Heart right ventricle (tissue), 16 donors: Measurements from ENCODE around the gene SHC4. TPM values are rescaled to one million over a fixed set of nuclear protein-coding genes. Genes with fewer than 3 reads are reported as not detected.

Experiments
- ATAC-seq, 8 donors: fragments of 200-7000 bp; cut with Tn5 transposase; one replicate each; pipeline ENCODE4 v1.9.1; 2020; ENCODE audit warnings: mild to moderate bottlenecking in 8 of 8, moderate library complexity in 8 of 8, moderate number of reproducible peaks in 1 of 8
- DNase-seq, 2 donors: peaks; one replicate each; pipeline ENCODE4 v3.0.0-alpha.2; 2020
- H3K27ac ChIP-seq, 10 donors: fragments of 200-600 bp; sonication (generic) in 2 of 10; one replicate each; pipeline versions ENCODE4 v1.5.0 to v1.8.0; 2020 to 2022; ENCODE audit warnings: mild to moderate bottlenecking in 3 of 10
- H3K27me3 ChIP-seq, 7 donors: fragments of 200-600 bp; one replicate each; pipeline ENCODE4 v1.8.0; 2021 to 2022; ENCODE audit warnings: mild to moderate bottlenecking in 2 of 7
- H3K36me3 ChIP-seq, 9 donors: fragments of 200-600 bp; sonication (generic) in 1 of 9; one replicate each; pipeline versions ENCODE4 v1.5.0 to v1.8.0; 2020 to 2022; ENCODE audit warnings: mild to moderate bottlenecking in 2 of 9
- H3K4me1 ChIP-seq, 9 donors: fragments of 200-600 bp; sonication (generic) in 1 of 9; one replicate each; pipeline versions ENCODE4 v1.5.0 to v1.8.0; 2020 to 2022; ENCODE audit warnings: mild to moderate bottlenecking in 4 of 9
- H3K4me3 ChIP-seq, 10 donors: fragments of 200-600 bp; sonication (generic) in 2 of 10; one replicate each; pipeline versions ENCODE4 v1.5.0 to v1.8.0; 2020 to 2022; ENCODE audit warnings: mild to moderate bottlenecking in 7 of 10, moderate library complexity in 2 of 10
- H3K9me3 ChIP-seq, 11 donors: fragments of 200-600 bp in 10 of 11; sonication (generic) in 2 of 11; one replicate each; pipeline versions ENCODE4 v1.5.0 to v1.8.0; 2013 to 2022; ENCODE audit warnings: mild to moderate bottlenecking in 2 of 11, control low read depth in 1 of 11, moderate library complexity in 1 of 11
- CTCF ChIP-seq, 9 donors: fragments of 200-600 bp; sonication (generic) in 2 of 9; IDR thresholded peaks; one replicate each; pipeline versions ENCODE4 v1.5.0 to v1.8.0; 2021 to 2022; ENCODE audit warnings: antibody characterized with exemption in 9 of 9, mild to moderate bottlenecking in 5 of 9, moderate library complexity in 1 of 9
- WGBS, 2 donors: extraction: QIAGEN DNeasy Blood & Tissue Kit; methylation state at CpG; one replicate each; pipeline ENCODE4 v1.1.7; 2013; ENCODE audit warnings: inconsistent platforms in 1 of 2; 5-methylcytosine and 5-hydroxymethylcytosine counted together
- intact Hi-C, 10 donors: fragments of 100-400 bp; cut with DNase I; formaldehyde crosslinking; loops; one replicate each; pipeline versions ENCODE4 v1.11.1 to v1.14.2; 2022
- polyA plus RNA-seq, 2 donors: library from polyadenylated mRNA; stranded (reverse); fragments of 200-250 nt; gene quantifications; one replicate each; pipeline ENCODE4 v1.2.3, GENCODE V29; 2013
- total RNA-seq, 10 donors: library from RNA; stranded (reverse); fragmentation: NEBNext Ultra II Directional in 3 of 10; extraction: Animal tissue kit (Norgen Biotek cat#: 25700) in 3 of 10; gene quantifications; one replicate each; pipeline versions ENCODE4 v1.2.1 to v1.2.4, GENCODE V29; 2021 to 2023
- donor health status: Arrhythmogenic right ventricular cardiomyopathy.
- donor health status: ischemic (EF 13 %, LVEDD 7.1; RV severe dilation, severe dysfunction).
- donor health status: healthy with polysubstance abuse.
- donor health status: DM: no; HTN: yes; CAD: no.
- donor health status: DM: no; HTN: no; CAD: no.
- donor health status: ischemic (EF 25% LVEDD 6.9; RV normal size, moderate dysfunction).
- donor health status: ischemic (EF 25% LVEDD 5.7; RV mildly dilated, moderate dysfunction).
- donor health status: healthy.
- donor health status: DM: yes; HTN: yes; CAD: no.
- donor health status: Ischemic cardiomyopathy.
- donor health status: ischemic (EF 35%, LVEDD 5.7; RV mildly dilated, moderate dysfunction).
- donor health status: nonischemic (EF 11% LVEDD 7.7; RV severe dilation, severe dysfunction).
- donor health status: DM: yes; HTN: yes; CAD: no.
- donor health status: PGD.
- donor health status: ischemic (EF 29% LVEDD 5.4; RV normal size, mild dysfunction).
- donor health status: nonischemic (EF 23%, LVEDD 6.1; RV moderate dilation, normal function).

Gene SHC4
- total and polyA plus RNA-seq, 12 donors: 1.2 to 4.9 (median 2.2) TPM

- no peak overlapping the region for H3K4me3 ChIP-seq
- H3K4me1 ChIP-seq: peaks cover 0 to 18% (median 0%) of the 10 kb centered on the region in 9 donors
- no peak for TF ChIP-seq CTCF (IDR thresholded peaks at IDR 0.05)
- peaks cover 0 to 5% (median 0%) of the 10 kb centered on the region in 7 donors for H3K27me3 ChIP-seq
- ATAC-seq (no peak), DNase-seq (no peak)
- whole genome bisulfite sequencing, 2 donors: 95 to 98% methylated on average over 1 of the region's 1 CpG
- H3K27ac ChIP-seq: no peak overlapping the region
- intact Hi-C loops: loop anchor here in 6 of 10 donors (5.0 to 10.0 kb wide), 6 partner anchors 175 to 1275 kb away; partner anchors contain the start of genes DTWD1 (in 2 of the 6), FAM227B (in 2 of the 6), FGF7 (in 1 of the 6) and SECISBP2L (in 1 of the 6)
- no peaks in the 10 kb centered on the region for H3K9me3 ChIP-seq
- H3K36me3 ChIP-seq: no peaks in the 10 kb centered on the region
These were observed 93.8 kb downstream of the SHC4 start for GRCh38 chr15:48869966-48870365.

GRCh38 chr15:48868536-48868935 lies 95.2 kb downstream of the SHC4 start:
- H3K36me3 ChIP-seq: no peaks in the 10 kb centered on the region
- peak overlapping the region in 1 of 10 donors; percentile 15 for H3K27ac ChIP-seq
- intact Hi-C loops: loop anchor here in 3 of 10 donors (5.0 to 10.0 kb wide), 4 partner anchors 276 to 1276 kb away; partner anchors contain the start of gene FGF7 (in 1 of the 3)
- peaks cover 0 to 4% (median 0%) of the 10 kb centered on the region in 7 donors for H3K27me3 ChIP-seq
- ATAC-seq: peak in 1 of 8 donors; percentile 55
- no peak for DNase-seq
- H3K9me3 ChIP-seq: no peaks in the 10 kb centered on the region
- WGBS, 2 donors: 39 to 59% methylated on average over 2 of the region's 2 CpGs
- TF ChIP-seq CTCF (IDR thresholded peaks at IDR 0.05): no peak
- H3K4me1 ChIP-seq: peaks cover 0 to 18% (median 0%) of the 10 kb centered on the region in 9 donors
- H3K4me3 ChIP-seq: no peak overlapping the region

- H3K27ac ChIP-seq: peak overlapping the region in 1 of 10 donors; percentile 3
- DNase-seq: no peak
- H3K9me3 ChIP-seq: no peaks in the 10 kb centered on the region
- H3K36me3 ChIP-seq: no peaks in the 10 kb centered on the region
- no peaks in the 10 kb centered on the region for H3K27me3 ChIP-seq
- intact Hi-C loops: loop anchor here in 3 of 10 donors (5.0 to 10.0 kb wide), 4 partner anchors 277 to 1277 kb away; partner anchors contain the start of gene FGF7 (in 1 of the 3)
- no peak for TF ChIP-seq CTCF (IDR thresholded peaks at IDR 0.05)
- ATAC-seq: no peak
- no peak overlapping the region for H3K4me3 ChIP-seq
- H3K4me1 ChIP-seq: peaks cover 0 to 18% (median 0%) of the 10 kb centered on the region in 9 donors
These were observed 95.7 kb downstream of the SHC4 start for GRCh38 chr15:48868023-48868422.

GRCh38 chr15:48866141-48866563 lies 97.6 kb downstream of the SHC4 start:
- DNase-seq (no peak), ATAC-seq (no peak)
- no peak for TF ChIP-seq CTCF (IDR thresholded peaks at IDR 0.05)
- Histone ChIP-seq H3K4me3 (no peak overlapping the region), H3K4me1 (peaks cover 0 to 18% (median 0%) of the 10 kb centered on the region in 9 donors), H3K27me3 (no peaks in the 10 kb centered on the region), H3K36me3 (no peaks in the 10 kb centered on the region), H3K9me3 (no peaks in the 10 kb centered on the region), H3K27ac (peak overlapping the region in 2 of 10 donors; percentile 3 to 21)
- WGBS, 2 donors: 46 to 66% methylated on average over 2 of the region's 2 CpGs
- intact Hi-C loops: loop anchor here in 3 of 10 donors (5.0 to 10.0 kb wide), 4 partner anchors 279 to 1279 kb away; partner anchors contain the start of gene FGF7 (in 1 of the 3)
